Astrocyte (in vitro differentiated cells and primary cell): ENCODE measurements around the gene COG3.

Experiments
- EZH2 ChIP-seq: IDR thresholded peaks from 2 replicates; pipeline ENCODE4 v1.6.1; 2012; ENCODE audit warnings: mild to moderate bottlenecking, low read length, inconsistent platforms; ENCODE audit not compliant: insufficient read depth
- TF ChIP-seq, protein P1 (sequence below): IDR thresholded peaks from 2 replicates; pipeline ENCODE4 v1.5.1; 2011; ENCODE audit warnings: low read depth, mild to moderate bottlenecking, inconsistent platforms, low read length, moderate library complexity; ENCODE audit not compliant: insufficient read depth

DNA sequence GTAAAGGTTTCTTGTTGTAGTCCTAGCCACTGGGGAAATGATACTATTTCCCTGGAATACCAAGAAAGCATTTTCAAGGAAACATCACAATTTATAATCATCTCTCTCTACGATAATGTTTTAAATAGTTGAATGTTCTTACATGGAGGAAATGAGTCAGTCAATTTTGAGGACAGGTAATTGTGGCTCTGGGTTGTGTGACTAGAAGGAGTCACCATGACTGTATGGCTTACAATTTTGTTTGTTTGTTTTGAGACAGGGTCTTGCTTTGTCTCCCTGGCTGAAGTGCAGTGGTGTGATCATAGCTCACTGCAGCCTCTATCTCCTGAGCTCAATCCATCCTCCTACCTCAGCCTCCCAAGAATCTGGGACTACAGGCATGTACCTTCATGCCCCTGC, 47.4 kb downstream of the COG3 start:
- TF ChIP-seq, protein P1, sequence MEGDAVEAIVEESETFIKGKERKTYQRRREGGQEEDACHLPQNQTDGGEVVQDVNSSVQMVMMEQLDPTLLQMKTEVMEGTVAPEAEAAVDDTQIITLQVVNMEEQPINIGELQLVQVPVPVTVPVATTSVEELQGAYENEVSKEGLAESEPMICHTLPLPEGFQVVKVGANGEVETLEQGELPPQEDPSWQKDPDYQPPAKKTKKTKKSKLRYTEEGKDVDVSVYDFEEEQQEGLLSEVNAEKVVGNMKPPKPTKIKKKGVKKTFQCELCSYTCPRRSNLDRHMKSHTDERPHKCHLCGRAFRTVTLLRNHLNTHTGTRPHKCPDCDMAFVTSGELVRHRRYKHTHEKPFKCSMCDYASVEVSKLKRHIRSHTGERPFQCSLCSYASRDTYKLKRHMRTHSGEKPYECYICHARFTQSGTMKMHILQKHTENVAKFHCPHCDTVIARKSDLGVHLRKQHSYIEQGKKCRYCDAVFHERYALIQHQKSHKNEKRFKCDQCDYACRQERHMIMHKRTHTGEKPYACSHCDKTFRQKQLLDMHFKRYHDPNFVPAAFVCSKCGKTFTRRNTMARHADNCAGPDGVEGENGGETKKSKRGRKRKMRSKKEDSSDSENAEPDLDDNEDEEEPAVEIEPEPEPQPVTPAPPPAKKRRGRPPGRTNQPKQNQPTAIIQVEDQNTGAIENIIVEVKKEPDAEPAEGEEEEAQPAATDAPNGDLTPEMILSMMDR: no peak
- no peak for TF ChIP-seq EZH2
